ENCODE results near the gene PHF23. TPM values are rescaled to one million over a fixed set of nuclear protein-coding genes. Genes with fewer than 3 reads are reported as not detected.

PHF23 gene
- total and polyA plus RNA-seq, 9 of the 15 experiments (the other 6 are each of a cell fraction or from before 2014, with no cell fraction given): 7.4 to 87.5 (median 33.7) TPM

DNA sequence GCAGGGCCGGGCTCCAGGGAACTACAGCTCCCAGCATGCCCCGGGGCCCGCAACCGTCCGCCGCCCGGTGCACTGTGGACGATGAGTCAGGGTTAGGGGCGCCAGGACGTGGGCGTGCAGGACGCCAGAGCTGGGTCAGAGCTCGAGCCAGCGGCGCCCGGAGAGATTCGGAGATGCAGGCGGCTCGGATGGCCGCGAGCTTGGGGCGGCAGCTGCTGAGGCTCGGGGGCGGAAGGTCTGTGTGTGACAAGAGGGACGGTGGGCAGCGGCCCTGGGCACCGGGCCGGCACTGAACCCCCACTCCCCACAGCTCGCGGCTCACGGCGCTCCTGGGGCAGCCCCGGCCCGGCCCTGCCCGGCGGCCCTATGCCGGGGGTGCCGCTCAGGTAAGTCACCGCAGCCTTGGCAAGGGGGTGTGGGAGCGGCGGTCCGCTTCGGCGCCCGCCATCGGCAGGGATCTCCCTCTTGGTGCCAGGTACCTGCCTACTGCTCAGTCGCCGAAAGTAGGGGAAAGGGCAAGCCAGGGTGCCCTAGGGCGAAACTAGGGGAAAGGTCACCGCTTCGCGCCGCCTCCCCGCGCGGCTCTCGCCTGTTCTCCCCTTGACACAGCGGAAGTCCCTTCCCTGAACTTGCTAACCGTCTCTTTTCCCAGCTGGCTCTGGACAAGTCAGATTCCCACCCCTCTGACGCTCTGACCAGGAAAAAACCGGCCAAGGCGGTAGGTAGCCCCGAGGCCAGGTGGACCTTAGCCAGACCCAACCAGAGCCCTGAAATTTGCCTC, 19.3 kb downstream of the PHF23 start, which contains the start of the genes ACADVL and DLG4 (continued):
- no peak for TF ChIP-seq ZZZ3 (IDR thresholded peaks at IDR 0.05)
- TF ChIP-seq POLR2H (tag; IDR thresholded peaks at IDR 0.05; ENCODE audit: low read depth): no peak
- peak; percentile 31; the same call in 1 of the 2 replicates for TF ChIP-seq EP300 (IDR thresholded peaks at IDR 0.05; ENCODE audit: low read length)
- TF ChIP-seq HMGN3 (IDR thresholded peaks at IDR 0.05; ENCODE audit: borderline replicate concordance, extremely low read depth, insufficient read length, low read depth, low read length): peak; percentile 31
- TF ChIP-seq ZNF175 (CRISPR knock-in tag; IDR thresholded peaks at IDR 0.05; ENCODE audit: low read depth): no peak
- TF ChIP-seq TAF7 (tag; IDR thresholded peaks at IDR 0.05): no peak
- TF ChIP-seq MED1 (CRISPR knock-in tag; IDR thresholded peaks at IDR 0.05; ENCODE audit: borderline replicate concordance): no peak
- TF ChIP-seq, protein P1, sequence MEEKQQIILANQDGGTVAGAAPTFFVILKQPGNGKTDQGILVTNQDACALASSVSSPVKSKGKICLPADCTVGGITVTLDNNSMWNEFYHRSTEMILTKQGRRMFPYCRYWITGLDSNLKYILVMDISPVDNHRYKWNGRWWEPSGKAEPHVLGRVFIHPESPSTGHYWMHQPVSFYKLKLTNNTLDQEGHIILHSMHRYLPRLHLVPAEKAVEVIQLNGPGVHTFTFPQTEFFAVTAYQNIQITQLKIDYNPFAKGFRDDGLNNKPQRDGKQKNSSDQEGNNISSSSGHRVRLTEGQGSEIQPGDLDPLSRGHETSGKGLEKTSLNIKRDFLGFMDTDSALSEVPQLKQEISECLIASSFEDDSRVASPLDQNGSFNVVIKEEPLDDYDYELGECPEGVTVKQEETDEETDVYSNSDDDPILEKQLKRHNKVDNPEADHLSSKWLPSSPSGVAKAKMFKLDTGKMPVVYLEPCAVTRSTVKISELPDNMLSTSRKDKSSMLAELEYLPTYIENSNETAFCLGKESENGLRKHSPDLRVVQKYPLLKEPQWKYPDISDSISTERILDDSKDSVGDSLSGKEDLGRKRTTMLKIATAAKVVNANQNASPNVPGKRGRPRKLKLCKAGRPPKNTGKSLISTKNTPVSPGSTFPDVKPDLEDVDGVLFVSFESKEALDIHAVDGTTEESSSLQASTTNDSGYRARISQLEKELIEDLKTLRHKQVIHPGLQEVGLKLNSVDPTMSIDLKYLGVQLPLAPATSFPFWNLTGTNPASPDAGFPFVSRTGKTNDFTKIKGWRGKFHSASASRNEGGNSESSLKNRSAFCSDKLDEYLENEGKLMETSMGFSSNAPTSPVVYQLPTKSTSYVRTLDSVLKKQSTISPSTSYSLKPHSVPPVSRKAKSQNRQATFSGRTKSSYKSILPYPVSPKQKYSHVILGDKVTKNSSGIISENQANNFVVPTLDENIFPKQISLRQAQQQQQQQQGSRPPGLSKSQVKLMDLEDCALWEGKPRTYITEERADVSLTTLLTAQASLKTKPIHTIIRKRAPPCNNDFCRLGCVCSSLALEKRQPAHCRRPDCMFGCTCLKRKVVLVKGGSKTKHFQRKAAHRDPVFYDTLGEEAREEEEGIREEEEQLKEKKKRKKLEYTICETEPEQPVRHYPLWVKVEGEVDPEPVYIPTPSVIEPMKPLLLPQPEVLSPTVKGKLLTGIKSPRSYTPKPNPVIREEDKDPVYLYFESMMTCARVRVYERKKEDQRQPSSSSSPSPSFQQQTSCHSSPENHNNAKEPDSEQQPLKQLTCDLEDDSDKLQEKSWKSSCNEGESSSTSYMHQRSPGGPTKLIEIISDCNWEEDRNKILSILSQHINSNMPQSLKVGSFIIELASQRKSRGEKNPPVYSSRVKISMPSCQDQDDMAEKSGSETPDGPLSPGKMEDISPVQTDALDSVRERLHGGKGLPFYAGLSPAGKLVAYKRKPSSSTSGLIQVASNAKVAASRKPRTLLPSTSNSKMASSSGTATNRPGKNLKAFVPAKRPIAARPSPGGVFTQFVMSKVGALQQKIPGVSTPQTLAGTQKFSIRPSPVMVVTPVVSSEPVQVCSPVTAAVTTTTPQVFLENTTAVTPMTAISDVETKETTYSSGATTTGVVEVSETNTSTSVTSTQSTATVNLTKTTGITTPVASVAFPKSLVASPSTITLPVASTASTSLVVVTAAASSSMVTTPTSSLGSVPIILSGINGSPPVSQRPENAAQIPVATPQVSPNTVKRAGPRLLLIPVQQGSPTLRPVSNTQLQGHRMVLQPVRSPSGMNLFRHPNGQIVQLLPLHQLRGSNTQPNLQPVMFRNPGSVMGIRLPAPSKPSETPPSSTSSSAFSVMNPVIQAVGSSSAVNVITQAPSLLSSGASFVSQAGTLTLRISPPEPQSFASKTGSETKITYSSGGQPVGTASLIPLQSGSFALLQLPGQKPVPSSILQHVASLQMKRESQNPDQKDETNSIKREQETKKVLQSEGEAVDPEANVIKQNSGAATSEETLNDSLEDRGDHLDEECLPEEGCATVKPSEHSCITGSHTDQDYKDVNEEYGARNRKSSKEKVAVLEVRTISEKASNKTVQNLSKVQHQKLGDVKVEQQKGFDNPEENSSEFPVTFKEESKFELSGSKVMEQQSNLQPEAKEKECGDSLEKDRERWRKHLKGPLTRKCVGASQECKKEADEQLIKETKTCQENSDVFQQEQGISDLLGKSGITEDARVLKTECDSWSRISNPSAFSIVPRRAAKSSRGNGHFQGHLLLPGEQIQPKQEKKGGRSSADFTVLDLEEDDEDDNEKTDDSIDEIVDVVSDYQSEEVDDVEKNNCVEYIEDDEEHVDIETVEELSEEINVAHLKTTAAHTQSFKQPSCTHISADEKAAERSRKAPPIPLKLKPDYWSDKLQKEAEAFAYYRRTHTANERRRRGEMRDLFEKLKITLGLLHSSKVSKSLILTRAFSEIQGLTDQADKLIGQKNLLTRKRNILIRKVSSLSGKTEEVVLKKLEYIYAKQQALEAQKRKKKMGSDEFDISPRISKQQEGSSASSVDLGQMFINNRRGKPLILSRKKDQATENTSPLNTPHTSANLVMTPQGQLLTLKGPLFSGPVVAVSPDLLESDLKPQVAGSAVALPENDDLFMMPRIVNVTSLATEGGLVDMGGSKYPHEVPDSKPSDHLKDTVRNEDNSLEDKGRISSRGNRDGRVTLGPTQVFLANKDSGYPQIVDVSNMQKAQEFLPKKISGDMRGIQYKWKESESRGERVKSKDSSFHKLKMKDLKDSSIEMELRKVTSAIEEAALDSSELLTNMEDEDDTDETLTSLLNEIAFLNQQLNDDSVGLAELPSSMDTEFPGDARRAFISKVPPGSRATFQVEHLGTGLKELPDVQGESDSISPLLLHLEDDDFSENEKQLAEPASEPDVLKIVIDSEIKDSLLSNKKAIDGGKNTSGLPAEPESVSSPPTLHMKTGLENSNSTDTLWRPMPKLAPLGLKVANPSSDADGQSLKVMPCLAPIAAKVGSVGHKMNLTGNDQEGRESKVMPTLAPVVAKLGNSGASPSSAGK (IDR thresholded peaks at IDR 0.05): no peak
- TF ChIP-seq FOXA3 (CRISPR knock-in tag; conservative IDR thresholded peaks at IDR 0.05 in 1 of 2, IDR thresholded peaks at IDR 0.05 in 1 of 2): no peak
- no peak for TF ChIP-seq SRSF1 (IDR thresholded peaks at IDR 0.05; ENCODE audit: low read depth, low read length)
- TF ChIP-seq, protein P2, sequence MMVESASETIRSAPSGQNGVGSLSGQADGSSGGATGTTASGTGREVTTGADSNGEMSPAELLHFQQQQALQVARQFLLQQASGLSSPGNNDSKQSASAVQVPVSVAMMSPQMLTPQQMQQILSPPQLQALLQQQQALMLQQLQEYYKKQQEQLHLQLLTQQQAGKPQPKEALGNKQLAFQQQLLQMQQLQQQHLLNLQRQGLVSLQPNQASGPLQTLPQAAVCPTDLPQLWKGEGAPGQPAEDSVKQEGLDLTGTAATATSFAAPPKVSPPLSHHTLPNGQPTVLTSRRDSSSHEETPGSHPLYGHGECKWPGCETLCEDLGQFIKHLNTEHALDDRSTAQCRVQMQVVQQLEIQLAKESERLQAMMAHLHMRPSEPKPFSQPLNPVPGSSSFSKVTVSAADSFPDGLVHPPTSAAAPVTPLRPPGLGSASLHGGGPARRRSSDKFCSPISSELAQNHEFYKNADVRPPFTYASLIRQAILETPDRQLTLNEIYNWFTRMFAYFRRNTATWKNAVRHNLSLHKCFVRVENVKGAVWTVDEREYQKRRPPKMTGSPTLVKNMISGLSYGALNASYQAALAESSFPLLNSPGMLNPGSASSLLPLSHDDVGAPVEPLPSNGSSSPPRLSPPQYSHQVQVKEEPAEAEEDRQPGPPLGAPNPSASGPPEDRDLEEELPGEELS (CRISPR knock-in tag; IDR thresholded peaks at IDR 0.05; ENCODE audit: borderline replicate concordance): no peak

Data from K562 (cell line).